ENCODE results near the gene SPTA1.

DNA sequence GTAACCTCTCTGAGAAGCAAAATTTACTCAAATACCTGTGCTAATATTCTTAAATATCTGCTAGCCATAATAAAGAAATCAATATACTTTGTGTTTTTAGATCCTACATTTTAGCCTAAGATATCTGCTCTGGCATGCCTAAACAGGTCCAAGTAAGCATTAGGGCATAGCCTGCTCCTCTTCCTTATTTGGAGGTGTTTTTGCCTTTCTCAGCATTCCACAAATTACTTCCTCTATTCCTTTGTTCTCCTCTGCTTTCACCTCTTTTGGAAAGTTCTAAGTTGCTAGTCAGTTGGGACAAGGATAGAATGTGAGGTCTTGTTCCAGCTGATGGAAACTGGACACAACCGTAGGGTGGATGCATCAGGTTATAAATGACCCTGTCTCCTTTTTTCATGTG is 99.6 kb downstream of the SPTA1 start:
- TF ChIP-seq TAF1 (IDR thresholded peaks at IDR 0.05; ENCODE audit: borderline replicate concordance, low read depth, low read length), result no peak
- no peak for TF ChIP-seq POLR2AphosphoS5 (IDR thresholded peaks at IDR 0.05; ENCODE audit: low read depth, low read length)
- TF ChIP-seq POLR2A (IDR thresholded peaks at IDR 0.05; ENCODE audit: low read depth, low read length), result no peak

Measured in GM12892 (cell line).